ENCODE measurements around the gene DLGAP4.

The DLGAP4 gene

DNA sequence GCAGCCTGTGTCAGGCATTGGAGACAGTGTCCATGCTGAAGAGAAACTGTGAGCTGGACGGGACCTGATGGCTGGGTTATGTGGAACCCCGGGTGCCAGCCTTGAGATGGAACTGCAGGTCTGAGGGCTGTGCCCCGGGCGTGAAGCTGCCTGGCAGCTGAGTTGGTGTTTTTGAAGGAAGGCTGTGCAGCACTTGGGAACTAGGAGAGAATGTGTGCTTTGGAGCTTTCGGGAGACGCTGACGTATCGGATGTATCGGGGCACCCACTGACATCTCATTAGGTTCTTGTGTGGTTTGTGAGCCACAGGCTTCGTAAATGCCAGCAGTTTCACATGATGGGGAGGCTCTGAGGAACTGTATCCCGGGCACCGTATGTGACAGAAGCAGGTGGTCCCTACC, 2.2 kb downstream of the DLGAP4 start:
- no peak for DNase-seq

DNA sequence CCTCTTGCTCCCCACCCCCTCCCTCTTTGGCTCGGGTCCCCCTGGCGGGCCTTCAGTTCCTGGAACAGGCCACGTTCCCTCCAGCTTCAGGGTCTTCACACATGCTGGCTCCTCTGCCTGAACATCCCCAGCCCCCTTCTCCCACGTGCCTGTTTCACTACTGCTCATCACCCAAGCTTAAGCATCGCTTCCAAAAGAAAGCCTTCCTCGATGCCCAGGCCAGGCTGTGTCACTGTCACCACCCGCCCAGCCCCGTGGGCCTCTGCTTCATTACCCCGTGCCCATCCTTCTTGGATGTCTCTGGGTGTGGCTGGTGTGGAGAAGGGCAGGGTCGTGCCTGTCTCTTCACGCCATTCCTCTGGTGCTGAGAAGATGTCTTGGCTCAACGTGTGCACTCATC, 2.8 kb downstream of the DLGAP4 start:
- no peak for DNase-seq

- no peak for DNase-seq
These were observed 3.5 kb downstream of the DLGAP4 start for GRCh38 chr20:36309643-36310042.

DNA sequence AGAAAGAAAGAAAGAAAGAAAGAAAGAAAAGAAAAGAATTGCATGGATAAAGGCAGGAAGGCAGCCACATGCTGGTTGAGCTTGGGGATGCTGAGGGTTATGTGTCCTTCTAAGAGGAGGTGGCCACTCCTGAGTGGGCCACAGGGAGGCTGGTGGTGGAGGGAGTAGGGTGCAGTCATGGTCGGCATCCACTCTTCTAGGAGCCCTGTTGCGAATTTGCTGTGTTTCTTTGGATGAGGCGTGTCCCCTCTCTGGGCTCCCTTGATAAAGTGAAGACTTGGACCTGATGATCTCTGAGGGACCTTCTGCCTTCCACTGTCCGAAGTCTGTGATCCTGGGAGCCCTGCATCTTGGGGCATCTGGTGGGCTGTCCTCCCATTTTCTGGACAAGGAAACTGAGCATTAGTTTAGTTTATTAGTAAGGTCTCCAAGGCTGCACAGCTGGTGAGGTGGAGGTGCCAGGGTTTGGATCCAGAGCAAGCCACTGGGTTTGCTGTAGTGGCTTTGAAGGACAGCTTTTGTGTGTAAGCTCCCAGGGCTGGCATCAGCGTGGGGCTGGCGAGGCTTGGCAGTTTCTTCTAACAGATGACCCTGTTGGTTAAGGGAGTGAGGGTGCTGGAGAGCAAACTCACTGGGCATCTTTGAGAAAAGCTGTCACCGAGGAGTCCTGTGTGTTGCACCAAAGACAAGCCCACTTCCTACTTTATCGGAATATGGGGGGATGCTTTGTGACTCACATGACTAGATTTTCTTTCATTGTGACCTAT, 4.3 kb downstream of the DLGAP4 start:
- DNase-seq: no peak

- no peak for DNase-seq
These were observed 5.2 kb downstream of the DLGAP4 start for GRCh38 chr20:36311141-36311853.

DNA sequence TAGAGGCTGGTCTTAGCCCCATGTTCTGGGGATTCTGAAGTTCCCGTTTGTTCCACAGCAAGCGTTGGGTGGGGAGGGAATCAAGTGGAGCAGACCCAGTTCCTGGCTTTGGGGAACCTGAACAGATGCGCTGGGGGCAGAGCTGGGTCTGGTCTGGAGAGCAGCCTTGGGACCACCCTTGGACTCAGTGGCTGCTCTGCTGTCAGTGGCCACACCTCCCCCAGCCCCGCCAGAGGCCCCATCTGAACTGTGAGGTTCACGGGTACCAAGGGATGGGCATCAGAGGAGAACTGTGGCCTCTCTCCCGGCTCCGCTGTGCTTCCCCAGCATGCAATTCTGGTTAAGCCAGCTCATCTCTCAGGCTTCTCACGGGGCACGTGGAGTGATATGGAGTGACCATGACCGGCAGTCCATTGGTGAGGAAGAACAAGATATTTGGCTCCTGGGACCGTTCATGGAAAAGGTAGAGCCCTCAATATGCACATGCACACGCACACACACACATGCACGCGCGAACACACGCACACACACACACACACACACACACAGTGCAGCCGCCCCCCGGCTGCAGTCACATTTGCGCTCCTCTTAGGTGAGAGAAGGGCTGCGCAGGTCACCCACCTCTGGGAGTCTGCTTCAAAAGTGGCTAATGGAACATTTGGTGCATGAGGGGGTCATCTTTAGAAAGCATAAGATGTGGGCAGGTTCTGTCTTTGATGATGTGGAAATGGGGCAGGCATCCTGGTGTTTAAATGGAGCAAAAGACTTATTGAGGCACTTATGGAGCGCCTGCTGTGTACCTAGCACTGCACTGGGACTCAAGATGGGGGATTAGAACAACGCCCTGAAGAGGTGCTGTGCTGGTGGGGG, 6.0 kb downstream of the DLGAP4 start:
- DNase-seq: no peak

DNA sequence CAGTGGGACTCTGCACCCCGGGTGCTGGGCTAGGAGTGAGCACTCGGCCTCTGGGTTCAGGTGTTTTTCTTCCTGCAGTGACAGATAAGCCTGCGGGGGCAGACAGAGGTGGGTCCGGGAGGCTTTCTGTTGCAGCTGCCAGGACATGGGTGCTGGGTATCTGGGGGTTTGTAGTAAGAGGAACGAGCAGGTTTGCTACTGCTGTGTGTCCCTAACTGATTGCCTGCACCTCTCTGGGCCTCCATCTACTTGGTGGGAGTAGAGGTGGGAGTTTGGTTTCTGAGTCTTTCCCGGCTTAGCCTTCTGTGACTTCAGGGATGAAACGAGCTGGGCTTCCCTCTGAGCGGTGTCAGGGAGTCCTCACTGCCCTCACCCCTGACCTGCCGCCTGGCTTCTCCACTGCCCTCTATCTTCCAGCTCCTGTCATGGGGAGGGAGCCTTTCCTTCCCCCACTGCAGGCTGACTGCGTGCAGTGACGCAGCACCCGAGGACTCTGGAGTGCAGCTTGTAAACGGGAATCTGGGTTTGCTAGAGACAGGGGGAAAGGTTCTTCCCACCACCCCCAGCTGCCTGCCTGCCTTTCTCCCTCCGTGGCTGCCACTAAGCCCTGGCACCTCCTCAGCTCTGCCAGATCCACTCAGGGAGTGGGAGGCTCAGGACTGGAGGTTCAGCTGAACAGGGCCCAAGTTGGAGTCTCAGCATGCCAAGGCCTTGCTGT, 6.7 kb downstream of the DLGAP4 start:
- DNase-seq: no peak

DNA sequence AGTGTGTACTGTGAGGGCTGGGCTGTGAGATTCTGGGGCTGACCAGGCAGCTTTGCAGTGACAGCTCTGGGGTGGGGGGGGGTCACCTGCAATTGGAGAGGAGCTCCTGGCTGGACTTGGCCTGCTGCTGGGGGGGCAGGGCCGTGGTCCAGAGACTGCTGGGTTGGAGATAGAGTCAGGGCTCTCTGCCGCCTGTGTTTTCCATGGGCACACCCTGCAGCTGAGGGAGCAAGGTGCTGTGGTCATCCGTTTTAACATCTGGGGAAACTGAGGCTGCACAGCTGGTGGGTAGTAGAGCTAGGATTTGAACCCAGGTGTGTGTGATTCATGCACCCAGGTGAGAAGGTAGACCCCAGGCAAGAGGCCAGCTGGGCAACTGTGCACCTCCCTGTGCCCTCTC, 7.3 kb downstream of the DLGAP4 start:
- no peak for DNase-seq

DNA sequence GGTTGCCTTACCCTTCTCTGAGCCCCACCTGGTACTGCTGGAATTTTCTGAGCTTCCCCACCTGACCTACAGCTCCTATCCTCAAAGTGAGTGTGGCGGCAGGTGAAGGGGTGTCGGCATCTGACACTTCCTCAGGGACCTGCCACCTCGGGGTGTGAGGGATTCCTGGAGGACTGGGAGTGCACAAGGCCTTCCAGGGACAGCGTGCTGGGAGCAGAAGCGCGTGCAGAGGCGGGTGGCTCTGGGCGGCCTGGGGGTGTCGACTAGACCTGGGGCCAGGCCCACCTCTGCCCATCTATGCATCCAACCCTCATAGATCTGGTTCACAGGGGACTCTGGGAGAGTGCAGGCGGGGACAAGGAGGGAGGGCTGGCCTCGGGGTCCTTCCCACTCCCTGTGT, 7.8 kb downstream of the DLGAP4 start:
- DNase-seq: no peak

DNA sequence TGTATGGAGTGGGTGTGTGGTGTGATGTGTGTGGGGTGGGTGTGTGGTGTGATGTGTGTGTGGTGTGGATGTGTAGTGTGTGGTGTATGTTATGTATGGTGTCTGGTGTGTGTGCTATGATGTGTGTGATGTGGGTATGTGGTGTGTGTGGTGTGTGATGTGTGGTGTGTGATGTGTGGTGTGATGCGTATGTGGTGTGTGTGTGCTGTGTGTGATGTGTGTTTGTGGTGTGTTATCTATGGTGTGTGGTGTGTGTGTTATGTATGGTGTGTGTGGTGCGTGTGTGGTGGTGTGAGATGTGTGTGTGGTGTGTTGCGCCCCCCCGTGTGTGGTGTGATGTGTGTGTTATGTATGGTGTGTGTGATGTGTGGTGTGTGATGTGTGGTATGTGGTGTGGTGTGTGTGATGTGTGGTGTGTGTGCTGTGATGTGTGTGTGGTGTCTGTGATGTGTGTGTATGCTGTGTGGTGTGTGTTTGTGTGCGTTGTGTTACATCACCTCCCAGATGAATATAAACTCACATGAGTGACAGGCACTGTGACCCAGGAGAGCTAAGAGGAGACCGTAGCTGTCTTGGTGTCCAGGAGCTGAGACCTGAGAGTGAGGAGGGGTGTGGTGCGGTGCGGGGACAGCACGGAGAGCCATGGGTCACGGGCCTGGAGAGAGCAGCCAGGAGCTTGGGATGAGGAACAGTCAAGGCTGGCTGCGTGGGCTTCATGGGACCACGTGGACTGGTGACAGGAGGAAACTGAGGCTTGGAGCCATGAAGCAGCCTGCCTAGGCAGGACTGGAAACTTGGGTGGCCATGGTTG, 8.8 kb downstream of the DLGAP4 start:
- no peak for DNase-seq

DNA sequence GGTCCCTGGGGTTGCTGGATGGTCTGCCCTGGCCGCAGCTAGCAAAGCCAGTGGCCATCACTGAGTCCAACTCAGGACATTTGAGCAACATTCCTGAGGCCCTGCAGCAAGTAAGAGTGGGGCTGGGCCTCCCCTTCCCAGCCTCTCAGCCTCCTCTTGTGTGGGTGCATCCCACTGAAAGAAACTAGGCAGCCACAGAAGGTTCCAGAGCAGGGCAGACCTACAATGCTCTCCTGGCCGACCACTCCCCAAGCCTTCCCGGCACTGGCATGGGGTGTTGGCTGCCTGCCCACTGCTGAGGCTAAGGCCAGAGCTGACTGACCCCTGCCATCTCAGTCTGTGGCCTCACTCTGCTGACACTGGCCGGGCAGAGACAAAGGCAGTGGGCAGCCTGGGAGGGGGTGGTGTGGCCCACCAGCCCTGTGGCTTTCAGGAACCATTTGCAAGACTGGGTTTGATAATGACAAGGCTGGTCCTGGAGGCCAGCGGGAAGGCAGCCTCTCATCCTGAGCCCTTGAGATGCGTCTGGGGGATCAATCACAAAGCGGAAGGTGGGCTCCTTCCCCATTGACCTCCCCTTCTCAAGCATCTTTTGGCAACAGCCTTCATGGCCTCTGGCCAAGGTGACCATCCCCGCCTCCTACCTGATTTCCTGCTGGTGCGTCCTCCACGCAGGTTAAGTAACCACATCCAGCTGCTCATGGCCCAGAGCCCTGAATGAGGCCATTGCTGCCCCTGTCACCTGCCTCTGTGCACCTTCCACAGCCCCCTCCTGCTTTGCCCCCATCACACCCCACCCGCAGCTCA, 9.6 kb downstream of the DLGAP4 start:
- no peak for DNase-seq

GRCh38 chr20:36317675-36318074, 11.5 kb downstream of the DLGAP4 start:
- DNase-seq: no peak

GRCh38 chr20:36318166-36318565, 12.0 kb downstream of the DLGAP4 start:
- no peak for DNase-seq

GRCh38 chr20:36319356-36320260, 13.5 kb downstream of the DLGAP4 start:
- DNase-seq: no peak

DNA sequence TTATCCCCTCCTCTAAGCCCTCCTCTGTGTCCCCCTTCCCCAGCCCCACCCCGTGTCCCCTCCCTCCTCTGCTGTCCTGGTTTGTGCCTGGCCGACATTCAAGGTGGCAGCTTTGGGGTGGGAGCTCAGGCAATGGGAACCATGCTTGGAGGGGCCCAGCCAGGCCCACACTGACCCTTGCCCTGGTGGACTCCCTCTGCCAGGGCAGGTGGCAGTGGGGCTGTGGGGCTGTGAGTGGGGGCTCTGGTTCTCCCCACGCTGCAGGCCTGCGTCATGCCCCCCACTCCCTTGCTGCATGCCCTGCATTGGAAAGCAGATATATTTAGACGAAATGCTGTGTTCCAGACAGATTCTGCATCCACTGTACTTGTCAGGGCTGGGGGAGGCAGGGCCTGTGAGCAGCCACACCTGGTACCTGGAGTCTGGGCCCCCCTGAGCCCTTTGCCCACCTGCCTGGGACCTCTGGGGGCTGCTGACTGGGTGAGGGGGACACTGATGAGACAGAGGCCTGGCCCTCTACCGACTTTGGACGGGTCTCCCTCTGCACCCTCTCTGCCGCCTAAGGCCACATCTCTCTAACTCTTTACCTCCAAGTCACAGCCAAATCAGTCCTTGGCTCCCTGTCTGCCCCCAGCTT, 14.2 kb downstream of the DLGAP4 start:
- no peak for DNase-seq

- DNase-seq: no peak
These were observed 15.0 kb downstream of the DLGAP4 start for GRCh38 chr20:36320898-36321695.

- no peak for DNase-seq
These were observed 16.0 kb downstream of the DLGAP4 start for GRCh38 chr20:36322131-36322530.

DNA sequence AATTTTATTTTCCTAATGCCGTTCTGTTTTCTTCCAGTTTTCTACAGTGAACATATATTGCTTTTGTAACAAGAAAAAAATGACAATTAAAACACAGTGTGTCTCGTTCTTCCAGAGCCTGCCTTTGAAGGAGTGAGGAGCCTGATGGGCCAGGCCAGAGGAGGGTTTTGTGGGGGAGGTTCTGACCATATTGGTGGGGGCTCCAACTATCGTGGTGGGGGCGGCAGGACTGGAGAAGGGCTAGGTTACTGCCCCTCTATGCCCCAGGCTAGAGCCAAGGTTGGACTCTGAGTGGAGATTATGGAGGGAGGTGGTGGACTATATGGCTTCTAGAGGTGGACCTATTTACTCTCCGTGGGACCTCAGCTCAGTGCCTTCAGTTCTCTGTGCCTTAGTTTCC, 24.0 kb downstream of the DLGAP4 start:
- no peak for DNase-seq

Measured in inflammatory macrophage (primary cell).